ENCODE results near the gene C10orf88. TPM values are rescaled to one million over a fixed set of nuclear protein-coding genes. Genes with fewer than 3 reads are reported as not detected.

Gene C10orf88
- total and polyA plus RNA-seq, 12 donors = 3.8 to 14.3 (median 7.3) TPM

- Histone ChIP-seq H3K27ac (no peak overlapping the region), H3K27me3 (no peaks in the 10 kb centered on the region), H3K9me3 (replicated peaks in 1 of 3) (no peaks in the 10 kb centered on the region), H3K4me3 (no peak overlapping the region), H3K4me1 (replicated peaks in 1 of 2) (no peaks in the 10 kb centered on the region), H3K36me3 (replicated peaks in 1 of 2) (peaks cover 0 to 2% of the 10 kb centered on the region in 2 donors)
- intact Hi-C loops (cut with DNase I) = no loop called here
- no peak for TF ChIP-seq CTCF (IDR thresholded peaks at IDR 0.05)
- no peak for TF ChIP-seq POLR2A (IDR thresholded peaks at IDR 0.05)
- WGBS, 4 donors = 78 to 96% (median 82%) methylated on average over 2 of the region's 2 CpGs
- DNase-seq = no peak
Observed at GRCh38 chr10:122988501-122988900, 34.5 kb upstream of the C10orf88 start.

- Histone ChIP-seq H3K36me3 (replicated peaks in 1 of 2) (no peaks in the 10 kb centered on the region), H3K9me3 (replicated peaks in 1 of 3) (no peaks in the 10 kb centered on the region), H3K4me3 (no peak overlapping the region), H3K4me1 (replicated peaks in 1 of 2) (peaks cover 0 to under 1% of the 10 kb centered on the region in 2 donors), H3K27ac (no peak overlapping the region), H3K27me3 (no peaks in the 10 kb centered on the region)
- DNase-seq = no peak
- WGBS, 4 donors = 89 to 95% (median 91%) methylated on average over 6 of the region's 6 CpGs
- no peak for TF ChIP-seq CTCF (IDR thresholded peaks at IDR 0.05)
- no peak for TF ChIP-seq POLR2A (IDR thresholded peaks at IDR 0.05)
- intact Hi-C loops (cut with DNase I) = no loop called here
Observed at GRCh38 chr10:122986335-122986734, 32.3 kb upstream of the C10orf88 start.

GRCh38 chr10:122984708-122985107 is 30.7 kb upstream of the C10orf88 start:
- WGBS, 4 donors = 95 to 98% (median 97%) methylated on average over 2 of the region's 2 CpGs
- no peaks in the 10 kb centered on the region for H3K27me3 ChIP-seq
- H3K36me3 ChIP-seq (replicated peaks in 1 of 2) = no peaks in the 10 kb centered on the region
- DNase-seq = no peak
- no peaks in the 10 kb centered on the region for H3K9me3 ChIP-seq (replicated peaks in 1 of 3)
- intact Hi-C loops (cut with DNase I) = no loop called here
- H3K4me1 ChIP-seq (replicated peaks in 1 of 2) = peaks cover 3 to 11% of the 10 kb centered on the region in 2 donors
- no peak for TF ChIP-seq CTCF (IDR thresholded peaks at IDR 0.05)
- TF ChIP-seq POLR2A (IDR thresholded peaks at IDR 0.05) = no peak
- no peak overlapping the region for H3K27ac ChIP-seq
- no peak overlapping the region for H3K4me3 ChIP-seq

- no peak for DNase-seq
- H3K27me3 ChIP-seq = no peaks in the 10 kb centered on the region
- no peak for TF ChIP-seq POLR2A (IDR thresholded peaks at IDR 0.05)
- no peak for TF ChIP-seq CTCF (IDR thresholded peaks at IDR 0.05)
- 95 to 96% (median 95%) methylated on average over 6 of the region's 6 CpGs for WGBS, 4 donors
- no peaks in the 10 kb centered on the region for H3K36me3 ChIP-seq (replicated peaks in 1 of 2)
- no peaks in the 10 kb centered on the region for H3K9me3 ChIP-seq (replicated peaks in 1 of 3)
- H3K4me1 ChIP-seq (replicated peaks in 1 of 2) = peaks cover 8 to 14% of the 10 kb centered on the region in 2 donors
- H3K4me3 ChIP-seq = no peak overlapping the region
- intact Hi-C loops (cut with DNase I) = no loop called here
- no peak overlapping the region for H3K27ac ChIP-seq
Observed at GRCh38 chr10:122983898-122984297, 29.9 kb upstream of the C10orf88 start.

All from adrenal gland (tissue), 12 donors.